Breast epithelium (tissue), 4 donors: ENCODE measurements around the gene STEEP1. TPM values are rescaled to one million over a fixed set of nuclear protein-coding genes. Genes with fewer than 3 reads are reported as not detected.
A peak's percentile ranks its signal among the peaks of the same experiment; 100 is the strongest.

Experiments used
- DNase-seq, 2 donors: peaks; one replicate each; pipeline ENCODE4 v3.0.0-alpha.2; 2019; ENCODE audit warnings: low spot score in 2 of 2
- H3K27ac ChIP-seq, 2 donors: fragments of 200-600 bp; sonication (generic) in 1 of 2; one replicate each; pipeline ENCODE4 v1.5.1; 2016 to 2019; ENCODE audit warnings: mild to moderate bottlenecking in 1 of 2
- H3K27me3 ChIP-seq, 2 donors: fragments of 200-600 bp; sonication (generic) in 1 of 2; one replicate each; pipeline versions ENCODE4 v1.5.1 to v1.6.0; 2017 to 2019; ENCODE audit warnings: control low read depth in 1 of 2, mild to moderate bottlenecking in 1 of 2
- H3K36me3 ChIP-seq: fragments of 200-600 bp; one replicate; pipeline ENCODE4 v1.5.1; 2019
- H3K4me1 ChIP-seq, 2 donors: fragments of 200-600 bp; sonication (generic); one replicate each; pipeline ENCODE4 v1.5.1; 2016 to 2019; ENCODE audit warnings: control low read depth in 1 of 2
- H3K4me3 ChIP-seq, 3 donors: fragments of 200-600 bp; sonication (generic); 1 replicate in 2 of 3; 2 replicates in 1 of 3; pipeline ENCODE4 v1.5.1; 2016 to 2019; ENCODE audit warnings: mild to moderate bottlenecking in 3 of 3, moderate library complexity in 2 of 3
- H3K9me3 ChIP-seq, 2 donors: fragments of 200-600 bp; sonication (generic) in 1 of 2; one replicate each; pipeline ENCODE4 v1.5.1; 2016 to 2019; ENCODE audit warnings: control low read depth in 1 of 2
- POLR2A ChIP-seq: fragments of 450-650 bp; IDR thresholded peaks from one replicate; pipeline ENCODE4 v1.6.1; 2016; ENCODE audit warnings: antibody characterized with exemption, mild to moderate bottlenecking, moderate library complexity
- POLR2AphosphoS5 ChIP-seq, 3 donors: sonication (generic); formaldehyde crosslinking; IDR thresholded peaks; one replicate each; pipeline ENCODE4 v1.6.1; 2017; ENCODE audit warnings: antibody characterized with exemption in 3 of 3
- intact Hi-C: fragments of 100-400 bp; cut with DNase I; formaldehyde crosslinking; loops from one replicate; pipeline ENCODE4 v1.15.1; 2023; ENCODE audit warnings: low total_unique reads
- total RNA-seq, 3 donors: library from RNA; depleted of rRNA; stranded (reverse); fragments of >200 nt; gene quantifications; one replicate each; pipeline ENCODE4 v1.1.0, GENCODE V29; 2016
- TF ChIP-seq, protein P1 (sequence below), 3 donors: fragments of 450-650 bp; IDR thresholded peaks; one replicate each; pipeline ENCODE4 v1.5.1; 2016 to 2017; ENCODE audit warnings: antibody characterized with exemption in 3 of 3, mild to moderate bottlenecking in 3 of 3, moderate library complexity in 3 of 3

Gene STEEP1
- total RNA-seq, 3 donors from 2014 or later, result 27.2 to 38.3 (median 32.0) TPM

DNA sequence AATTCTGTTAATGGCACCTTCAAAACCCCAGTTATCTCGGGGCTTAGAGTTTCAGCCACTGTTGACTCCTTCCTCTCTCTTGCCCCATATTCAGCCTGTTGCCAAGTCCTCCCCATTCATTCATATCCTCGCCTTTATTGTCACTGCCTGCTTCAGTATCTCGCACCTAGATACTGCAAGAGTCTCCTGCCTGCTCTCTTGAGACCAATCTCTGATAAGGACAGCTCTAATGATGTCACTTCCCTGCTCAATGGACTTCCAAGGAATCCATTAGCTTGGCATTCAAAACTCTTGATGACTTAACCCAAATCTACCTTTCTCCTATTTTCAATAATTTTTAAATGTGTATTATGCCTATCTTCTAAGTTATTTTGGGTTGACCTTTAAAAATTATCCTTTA is 8.0 kb upstream of the STEEP1 start:
- peaks cover 0 to 8% of the 10 kb centered on the region in 2 donors for H3K27me3 ChIP-seq
- peak overlapping the region; percentile 67 to 72 (median 69) for H3K4me3 ChIP-seq
- no peaks in the 10 kb centered on the region for H3K36me3 ChIP-seq
- no peaks in the 10 kb centered on the region for H3K4me1 ChIP-seq
- H3K27ac ChIP-seq, result peak overlapping the region; percentile 92 to 94
- TF ChIP-seq POLR2A (no peak), POLR2AphosphoS5 (IDR thresholded peaks at IDR 0.05) (no peak)
- TF ChIP-seq, protein P1, sequence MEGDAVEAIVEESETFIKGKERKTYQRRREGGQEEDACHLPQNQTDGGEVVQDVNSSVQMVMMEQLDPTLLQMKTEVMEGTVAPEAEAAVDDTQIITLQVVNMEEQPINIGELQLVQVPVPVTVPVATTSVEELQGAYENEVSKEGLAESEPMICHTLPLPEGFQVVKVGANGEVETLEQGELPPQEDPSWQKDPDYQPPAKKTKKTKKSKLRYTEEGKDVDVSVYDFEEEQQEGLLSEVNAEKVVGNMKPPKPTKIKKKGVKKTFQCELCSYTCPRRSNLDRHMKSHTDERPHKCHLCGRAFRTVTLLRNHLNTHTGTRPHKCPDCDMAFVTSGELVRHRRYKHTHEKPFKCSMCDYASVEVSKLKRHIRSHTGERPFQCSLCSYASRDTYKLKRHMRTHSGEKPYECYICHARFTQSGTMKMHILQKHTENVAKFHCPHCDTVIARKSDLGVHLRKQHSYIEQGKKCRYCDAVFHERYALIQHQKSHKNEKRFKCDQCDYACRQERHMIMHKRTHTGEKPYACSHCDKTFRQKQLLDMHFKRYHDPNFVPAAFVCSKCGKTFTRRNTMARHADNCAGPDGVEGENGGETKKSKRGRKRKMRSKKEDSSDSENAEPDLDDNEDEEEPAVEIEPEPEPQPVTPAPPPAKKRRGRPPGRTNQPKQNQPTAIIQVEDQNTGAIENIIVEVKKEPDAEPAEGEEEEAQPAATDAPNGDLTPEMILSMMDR (IDR thresholded peaks at IDR 0.05), result no peak
- intact Hi-C loops, result no loop called here
- no peak for DNase-seq
- H3K9me3 ChIP-seq, result no peaks in the 10 kb centered on the region

DNA sequence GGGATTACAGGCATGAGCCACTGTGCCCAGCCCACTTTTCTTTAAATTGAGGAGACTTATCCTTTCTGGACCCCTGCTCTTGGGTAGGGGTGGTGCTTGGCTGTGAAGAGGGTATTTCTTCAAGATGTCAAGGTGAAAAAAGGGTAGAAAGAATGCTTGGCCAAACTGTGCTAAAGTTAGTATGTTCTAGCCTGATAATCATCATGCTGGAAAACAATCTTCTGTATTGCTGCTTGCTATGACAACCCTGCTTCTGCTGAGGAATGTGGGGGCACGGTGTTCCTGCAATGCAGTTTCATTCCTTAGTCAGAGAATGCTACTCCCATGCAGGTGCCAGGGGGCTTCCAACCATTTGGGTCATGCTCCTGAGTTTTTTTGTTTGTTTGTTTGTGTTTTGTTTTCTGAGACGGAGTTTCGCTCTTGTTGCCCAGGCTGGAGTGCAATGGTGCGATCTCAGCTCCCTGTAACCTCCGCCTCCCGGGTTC is 5.2 kb upstream of the STEEP1 start:
- no peak overlapping the region for H3K4me3 ChIP-seq
- H3K27me3 ChIP-seq, result peaks cover 0 to 8% of the 10 kb centered on the region in 2 donors
- TF ChIP-seq POLR2A, result no peak
- no peak for TF ChIP-seq POLR2AphosphoS5 (IDR thresholded peaks at IDR 0.05)
- TF ChIP-seq, protein P1 (IDR thresholded peaks at IDR 0.05), result no peak
- DNase-seq, result no peak
- intact Hi-C loops, result no loop called here
- H3K27ac ChIP-seq, result no peak overlapping the region
- H3K9me3 ChIP-seq, result no peaks in the 10 kb centered on the region
- no peaks in the 10 kb centered on the region for H3K36me3 ChIP-seq
- H3K4me1 ChIP-seq, result no peaks in the 10 kb centered on the region

DNA sequence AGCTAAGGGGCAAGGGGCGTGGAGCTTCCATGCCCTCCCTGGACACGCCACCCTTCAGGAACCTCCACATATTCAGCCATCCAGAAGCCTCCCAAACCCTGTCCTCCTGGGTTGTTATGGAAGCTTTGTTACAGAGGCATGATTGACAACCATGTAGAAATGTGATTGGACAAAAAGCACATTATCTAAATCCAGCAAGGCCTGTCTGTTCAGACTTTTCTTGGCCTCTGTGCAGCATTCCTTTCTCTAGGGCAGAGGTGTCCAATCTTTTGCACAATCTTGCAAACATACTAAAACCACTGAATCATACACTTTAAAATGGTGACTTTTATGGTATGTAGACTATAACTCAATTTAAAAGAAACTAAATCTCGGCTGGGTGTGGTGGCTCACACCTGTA is 12.7 kb downstream of the STEEP1 start:
- no peaks in the 10 kb centered on the region for H3K9me3 ChIP-seq
- H3K4me1 ChIP-seq, result no peaks in the 10 kb centered on the region
- no peak for DNase-seq
- no peaks in the 10 kb centered on the region for H3K36me3 ChIP-seq
- no peak overlapping the region for H3K4me3 ChIP-seq
- H3K27me3 ChIP-seq, result no peaks in the 10 kb centered on the region
- TF ChIP-seq, protein P1 (IDR thresholded peaks at IDR 0.05), result no peak
- TF ChIP-seq POLR2AphosphoS5 (IDR thresholded peaks at IDR 0.05), result no peak
- no peak for TF ChIP-seq POLR2A
- intact Hi-C loops, result no loop called here
- H3K27ac ChIP-seq, result no peak overlapping the region

DNA sequence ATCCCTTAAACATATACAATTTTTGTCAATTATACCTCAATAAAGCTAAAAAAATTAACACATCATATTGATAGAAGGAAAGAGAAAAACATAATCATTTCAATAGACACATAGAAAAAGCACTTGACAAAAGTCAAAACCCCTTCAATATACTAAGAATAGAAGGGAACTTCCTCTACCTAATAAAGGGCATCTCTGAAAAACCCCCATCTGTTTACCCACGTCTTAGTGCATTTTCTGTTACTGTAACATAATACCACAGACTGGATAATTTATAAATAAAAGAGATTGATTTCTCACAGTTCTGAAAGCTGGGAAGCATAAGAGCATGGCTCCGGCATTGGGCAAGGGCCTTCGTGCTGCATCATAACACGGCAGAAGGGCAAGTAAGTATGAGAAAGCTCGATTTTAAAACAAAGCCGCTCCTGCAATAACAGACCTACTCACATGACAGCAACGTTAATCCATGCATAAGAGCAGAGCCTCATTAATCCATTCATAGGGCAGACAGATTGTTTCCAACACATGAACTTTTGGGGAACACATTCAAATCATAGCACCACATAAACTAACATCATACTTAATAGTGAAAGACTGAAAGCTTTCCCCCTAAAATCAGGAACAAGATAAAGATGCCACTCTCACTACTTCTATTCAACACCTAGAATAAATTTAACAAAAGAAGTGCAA is 15.7 kb downstream of the STEEP1 start:
- Histone ChIP-seq H3K4me3 (no peak overlapping the region), H3K36me3 (no peaks in the 10 kb centered on the region), H3K27me3 (no peaks in the 10 kb centered on the region), H3K4me1 (no peaks in the 10 kb centered on the region), H3K9me3 (no peaks in the 10 kb centered on the region), H3K27ac (no peak overlapping the region)
- intact Hi-C loops, result no loop called here
- no peak for TF ChIP-seq POLR2AphosphoS5 (IDR thresholded peaks at IDR 0.05)
- no peak for TF ChIP-seq POLR2A
- TF ChIP-seq, protein P1 (IDR thresholded peaks at IDR 0.05), result no peak
- no peak for DNase-seq

DNA sequence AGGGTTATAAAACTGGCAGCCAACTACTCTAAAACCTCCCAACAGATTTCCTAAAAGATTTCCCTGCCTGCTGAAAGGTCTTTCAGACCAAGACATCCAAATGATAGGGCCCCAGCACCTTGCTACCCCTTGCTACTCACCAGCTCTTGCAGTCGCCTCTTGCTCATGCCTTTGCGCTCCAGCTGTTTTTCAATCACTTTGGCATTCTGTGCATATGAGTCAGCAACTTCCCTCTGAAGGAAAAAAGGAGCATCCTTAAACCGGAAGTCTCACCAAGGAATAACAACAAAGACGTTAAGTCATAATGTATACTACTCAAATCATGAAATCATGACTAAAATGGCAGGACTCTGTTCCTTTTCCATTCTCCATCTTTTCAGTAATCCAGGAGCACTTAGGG is 24.0 kb downstream of the STEEP1 start:
- no peak overlapping the region for H3K4me3 ChIP-seq
- no peaks in the 10 kb centered on the region for H3K9me3 ChIP-seq
- no peaks in the 10 kb centered on the region for H3K27me3 ChIP-seq
- H3K27ac ChIP-seq, result peak overlapping the region in 1 of 2 donors; percentile 5
- no peak for DNase-seq
- no peaks in the 10 kb centered on the region for H3K36me3 ChIP-seq
- TF ChIP-seq, protein P1 (IDR thresholded peaks at IDR 0.05), result no peak
- no peak for TF ChIP-seq POLR2A
- TF ChIP-seq POLR2AphosphoS5 (IDR thresholded peaks at IDR 0.05), result no peak
- intact Hi-C loops, result no loop called here
- H3K4me1 ChIP-seq, result no peaks in the 10 kb centered on the region
